ENCODE data around the gene MAP1LC3A. TPM values are rescaled to one million over a fixed set of nuclear protein-coding genes. Genes with fewer than 3 reads are reported as not detected.

The MAP1LC3A gene
- total and polyA plus RNA-seq, 2 donors, result 6.8 to 37.5 TPM

- Histone ChIP-seq H3K4me3 (ENCODE audit: low read length in 2 of 2) (no peak overlapping the region), H3K9me3 (ENCODE audit: control insufficient read depth in 2 of 2, insufficient read depth in 1 of 2, low read length in 1 of 2) (peaks cover 0 to 4% of the 10 kb centered on the region in 2 donors), H3K36me3 (ENCODE audit: control insufficient read depth in 2 of 2, insufficient read depth in 2 of 2, low read length in 1 of 2) (peaks cover 37 to 42% of the 10 kb centered on the region in 2 donors), H3K4me1 (ENCODE audit: control insufficient read depth in 2 of 2, insufficient read depth in 2 of 2, low read length in 2 of 2) (peaks cover 2 to 8% of the 10 kb centered on the region in 2 donors), H3K27ac (ENCODE audit: low read depth in 1 of 2, low read length in 1 of 2) (no peak overlapping the region), H3K27me3 (ENCODE audit: control insufficient read depth in 2 of 2, insufficient read depth in 1 of 2, low read length in 1 of 2) (no peaks in the 10 kb centered on the region)
- 93% methylated on average over 13 of the region's 13 CpGs for WGBS
- DNase-seq (ENCODE audit: low read depth in 6 of 9, low spot score in 9 of 9), result no peak
These were observed 17.1 kb upstream of the MAP1LC3A start for GRCh38 chr20:34541264-34541901.

DNA sequence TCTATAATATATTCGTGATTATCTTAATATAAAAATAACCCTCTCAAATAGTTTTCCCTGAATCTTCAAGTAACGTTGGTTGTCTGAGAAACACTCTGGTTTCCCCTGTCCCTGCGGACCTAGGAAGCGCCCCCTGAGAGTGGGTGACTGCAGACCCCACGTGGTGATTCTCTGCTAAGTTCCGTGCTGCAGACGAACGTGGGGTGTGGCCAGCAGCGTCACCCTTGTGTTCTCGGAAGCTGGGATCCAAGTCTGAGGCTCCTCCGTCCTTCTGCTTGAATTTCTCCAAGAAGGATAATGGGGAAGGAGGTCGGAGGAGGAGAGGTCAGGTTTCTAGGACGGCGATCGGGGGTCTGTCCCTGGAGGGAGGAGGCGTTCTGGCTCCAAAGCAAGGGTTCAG is 16.6 kb upstream of the MAP1LC3A start:
- no peaks in the 10 kb centered on the region for H3K27me3 ChIP-seq (ENCODE audit: control insufficient read depth in 2 of 2, insufficient read depth in 1 of 2, low read length in 1 of 2)
- 96% methylated on average over 16 of the region's 16 CpGs for WGBS
- no peak for DNase-seq (ENCODE audit: low read depth in 6 of 9, low spot score in 9 of 9)
- H3K27ac ChIP-seq (ENCODE audit: low read depth in 1 of 2, low read length in 1 of 2), result no peak overlapping the region
- H3K4me1 ChIP-seq (ENCODE audit: control insufficient read depth in 2 of 2, insufficient read depth in 2 of 2, low read length in 2 of 2), result peaks cover 2 to 8% of the 10 kb centered on the region in 2 donors
- H3K9me3 ChIP-seq (ENCODE audit: control insufficient read depth in 2 of 2, insufficient read depth in 1 of 2, low read length in 1 of 2), result peaks cover 0 to 4% of the 10 kb centered on the region in 2 donors
- no peak overlapping the region for H3K4me3 ChIP-seq (ENCODE audit: low read length in 2 of 2)
- H3K36me3 ChIP-seq (ENCODE audit: control insufficient read depth in 2 of 2, insufficient read depth in 2 of 2, low read length in 1 of 2), result peaks cover 33 to 38% of the 10 kb centered on the region in 2 donors

GRCh38 chr20:34542439-34542838 is 16.1 kb upstream of the MAP1LC3A start:
- Histone ChIP-seq H3K4me3 (ENCODE audit: low read length in 2 of 2) (no peak overlapping the region), H3K36me3 (ENCODE audit: control insufficient read depth in 2 of 2, insufficient read depth in 2 of 2, low read length in 1 of 2) (peaks cover 28 to 33% of the 10 kb centered on the region in 2 donors), H3K27ac (ENCODE audit: low read depth in 1 of 2, low read length in 1 of 2) (no peak overlapping the region), H3K4me1 (ENCODE audit: control insufficient read depth in 2 of 2, insufficient read depth in 2 of 2, low read length in 2 of 2) (peaks cover 2 to 8% of the 10 kb centered on the region in 2 donors), H3K27me3 (ENCODE audit: control insufficient read depth in 2 of 2, insufficient read depth in 1 of 2, low read length in 1 of 2) (no peaks in the 10 kb centered on the region), H3K9me3 (ENCODE audit: control insufficient read depth in 2 of 2, insufficient read depth in 1 of 2, low read length in 1 of 2) (peaks cover 0 to 4% of the 10 kb centered on the region in 2 donors)
- WGBS, result 97% methylated on average over 6 of the region's 6 CpGs
- no peak for DNase-seq (ENCODE audit: low read depth in 6 of 9, low spot score in 9 of 9)

- H3K27me3 ChIP-seq (ENCODE audit: control insufficient read depth in 2 of 2, insufficient read depth in 1 of 2, low read length in 1 of 2), result no peaks in the 10 kb centered on the region
- peaks cover 0 to 4% of the 10 kb centered on the region in 2 donors for H3K9me3 ChIP-seq (ENCODE audit: control insufficient read depth in 2 of 2, insufficient read depth in 1 of 2, low read length in 1 of 2)
- H3K4me1 ChIP-seq (ENCODE audit: control insufficient read depth in 2 of 2, insufficient read depth in 2 of 2, low read length in 2 of 2), result peaks cover 2 to 8% of the 10 kb centered on the region in 2 donors
- H3K36me3 ChIP-seq (ENCODE audit: control insufficient read depth in 2 of 2, insufficient read depth in 2 of 2, low read length in 1 of 2), result peaks cover 23 to 29% of the 10 kb centered on the region in 2 donors
- DNase-seq (ENCODE audit: low read depth in 6 of 9, low spot score in 9 of 9), result no peak
- no peak overlapping the region for H3K4me3 ChIP-seq (ENCODE audit: low read length in 2 of 2)
- 90% methylated on average over 12 of the region's 12 CpGs for WGBS
- no peak overlapping the region for H3K27ac ChIP-seq (ENCODE audit: low read depth in 1 of 2, low read length in 1 of 2)
These were observed 15.0 kb upstream of the MAP1LC3A start for GRCh38 chr20:34543463-34544056.

- WGBS, result 13% methylated on average over 19 of the region's 19 CpGs
- Histone ChIP-seq H3K27ac (ENCODE audit: low read depth in 1 of 2, low read length in 1 of 2) (no peak overlapping the region), H3K4me1 (ENCODE audit: control insufficient read depth in 2 of 2, insufficient read depth in 2 of 2, low read length in 2 of 2) (peaks cover 2 to 8% of the 10 kb centered on the region in 2 donors), H3K36me3 (ENCODE audit: control insufficient read depth in 2 of 2, insufficient read depth in 2 of 2, low read length in 1 of 2) (peaks cover 22 to 23% of the 10 kb centered on the region in 2 donors), H3K9me3 (ENCODE audit: control insufficient read depth in 2 of 2, insufficient read depth in 1 of 2, low read length in 1 of 2) (peaks cover 0 to 4% of the 10 kb centered on the region in 2 donors), H3K4me3 (ENCODE audit: low read length in 2 of 2) (peak overlapping the region; percentile 44 to 54), H3K27me3 (ENCODE audit: control insufficient read depth in 2 of 2, insufficient read depth in 1 of 2, low read length in 1 of 2) (no peaks in the 10 kb centered on the region)
- DNase-seq (ENCODE audit: low read depth in 6 of 9, low spot score in 9 of 9), result peak in 5 of 9 donors; percentile 22 to 64 (median 36)
These were observed 14.3 kb upstream of the MAP1LC3A start for GRCh38 chr20:34544109-34544796.

DNA sequence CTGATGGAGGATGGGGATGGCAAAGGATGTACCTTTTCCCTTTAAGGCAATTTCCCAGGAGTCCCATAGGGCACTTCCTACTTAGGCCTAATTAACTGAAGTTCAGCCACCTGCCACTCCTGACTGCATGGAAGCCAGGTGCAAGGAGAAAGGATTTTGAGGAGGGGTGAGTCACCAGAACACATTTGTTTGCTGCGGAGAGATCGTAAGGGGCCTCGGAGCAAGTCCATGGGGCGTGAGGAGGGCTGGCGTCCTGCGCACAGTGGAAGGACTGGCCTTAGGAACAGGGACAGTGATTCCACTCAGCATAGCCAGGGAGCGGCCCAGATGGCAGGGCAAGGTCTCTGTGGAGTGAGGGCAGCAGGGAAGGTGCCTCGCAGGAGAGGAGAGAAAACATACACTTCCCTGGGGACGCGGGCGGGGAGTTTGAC is 11.8 kb upstream of the MAP1LC3A start:
- Histone ChIP-seq H3K9me3 (ENCODE audit: control insufficient read depth in 2 of 2, insufficient read depth in 1 of 2, low read length in 1 of 2) (peaks cover 0 to 6% of the 10 kb centered on the region in 2 donors), H3K4me3 (ENCODE audit: low read length in 2 of 2) (no peak overlapping the region), H3K36me3 (ENCODE audit: control insufficient read depth in 2 of 2, insufficient read depth in 2 of 2, low read length in 1 of 2) (peaks cover 2 to 4% of the 10 kb centered on the region in 2 donors), H3K4me1 (ENCODE audit: control insufficient read depth in 2 of 2, insufficient read depth in 2 of 2, low read length in 2 of 2) (peaks cover 2 to 8% of the 10 kb centered on the region in 2 donors), H3K27me3 (ENCODE audit: control insufficient read depth in 2 of 2, insufficient read depth in 1 of 2, low read length in 1 of 2) (no peaks in the 10 kb centered on the region), H3K27ac (ENCODE audit: low read depth in 1 of 2, low read length in 1 of 2) (no peak overlapping the region)
- WGBS, result 97% methylated on average over 11 of the region's 11 CpGs
- no peak for DNase-seq (ENCODE audit: low read depth in 6 of 9, low spot score in 9 of 9)

GRCh38 chr20:34547844-34548613 is 10.5 kb upstream of the MAP1LC3A start:
- H3K4me3 ChIP-seq (ENCODE audit: low read length in 2 of 2), result no peak overlapping the region
- 97% methylated on average over 22 of the region's 22 CpGs for WGBS
- no peak for DNase-seq (ENCODE audit: low read depth in 6 of 9, low spot score in 9 of 9)

DNA sequence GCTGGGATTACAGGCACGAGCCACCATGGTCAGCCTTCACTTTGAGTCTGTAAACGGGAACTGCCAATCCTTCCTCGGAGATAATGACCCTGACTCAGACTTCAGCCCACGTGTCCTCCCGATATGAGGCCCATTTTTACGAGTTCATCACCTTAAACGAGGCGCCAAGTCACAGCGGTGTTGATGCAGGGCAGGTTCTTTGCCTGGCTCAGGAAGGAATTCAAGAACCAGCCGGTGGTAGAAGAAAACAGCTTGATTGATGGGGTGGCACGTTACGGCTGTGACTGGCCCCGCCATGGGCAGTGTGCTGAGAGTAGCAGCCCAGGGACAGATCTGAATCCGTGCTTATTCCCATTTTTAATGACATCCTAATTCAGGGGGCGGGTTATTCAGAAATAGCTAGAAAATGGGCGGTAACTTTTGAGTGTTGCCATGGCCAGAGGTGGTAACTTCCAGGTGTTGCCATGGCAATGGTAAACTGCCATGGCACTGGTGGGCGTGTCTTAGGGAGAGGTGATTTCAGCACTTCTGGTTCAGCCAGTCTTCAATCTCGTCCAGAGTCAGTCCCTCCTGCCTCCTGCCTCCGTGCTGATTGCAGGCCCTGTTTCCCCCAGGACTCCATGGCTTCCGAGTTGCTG is 9.1 kb upstream of the MAP1LC3A start:
- Histone ChIP-seq H3K36me3 (ENCODE audit: control insufficient read depth in 2 of 2, insufficient read depth in 2 of 2, low read length in 1 of 2) (no peaks in the 10 kb centered on the region), H3K4me3 (ENCODE audit: low read length in 2 of 2) (no peak overlapping the region), H3K27ac (ENCODE audit: low read depth in 1 of 2, low read length in 1 of 2) (no peak overlapping the region), H3K27me3 (ENCODE audit: control insufficient read depth in 2 of 2, insufficient read depth in 1 of 2, low read length in 1 of 2) (no peaks in the 10 kb centered on the region), H3K9me3 (ENCODE audit: control insufficient read depth in 2 of 2, insufficient read depth in 1 of 2, low read length in 1 of 2) (peaks cover 0 to 6% of the 10 kb centered on the region in 2 donors), H3K4me1 (ENCODE audit: control insufficient read depth in 2 of 2, insufficient read depth in 2 of 2, low read length in 2 of 2) (peaks cover 2 to 5% of the 10 kb centered on the region in 2 donors)
- no peak for DNase-seq (ENCODE audit: low read depth in 6 of 9, low spot score in 9 of 9)
- 65% methylated on average over 20 of the region's 20 CpGs for WGBS

More at GRCh38 chr20:34547844-34548613, 10.5 kb upstream of the MAP1LC3A start:
- peaks cover 0 to 6% of the 10 kb centered on the region in 2 donors for H3K9me3 ChIP-seq (ENCODE audit: control insufficient read depth in 2 of 2, insufficient read depth in 1 of 2, low read length in 1 of 2)
- H3K27me3 ChIP-seq (ENCODE audit: control insufficient read depth in 2 of 2, insufficient read depth in 1 of 2, low read length in 1 of 2), result no peaks in the 10 kb centered on the region
- H3K36me3 ChIP-seq (ENCODE audit: control insufficient read depth in 2 of 2, insufficient read depth in 2 of 2, low read length in 1 of 2), result no peaks in the 10 kb centered on the region
- peaks cover 2 to 8% of the 10 kb centered on the region in 2 donors for H3K4me1 ChIP-seq (ENCODE audit: control insufficient read depth in 2 of 2, insufficient read depth in 2 of 2, low read length in 2 of 2)
- H3K27ac ChIP-seq (ENCODE audit: low read depth in 1 of 2, low read length in 1 of 2), result no peak overlapping the region
